ENCODE results near the gene PNPLA1.
"Not testable (repeated sequence)": the region's sequence is repeated elsewhere in the genome, so short reads cannot be mapped to it uniquely, and the experiment has no call there.

The PNPLA1 gene

DNA sequence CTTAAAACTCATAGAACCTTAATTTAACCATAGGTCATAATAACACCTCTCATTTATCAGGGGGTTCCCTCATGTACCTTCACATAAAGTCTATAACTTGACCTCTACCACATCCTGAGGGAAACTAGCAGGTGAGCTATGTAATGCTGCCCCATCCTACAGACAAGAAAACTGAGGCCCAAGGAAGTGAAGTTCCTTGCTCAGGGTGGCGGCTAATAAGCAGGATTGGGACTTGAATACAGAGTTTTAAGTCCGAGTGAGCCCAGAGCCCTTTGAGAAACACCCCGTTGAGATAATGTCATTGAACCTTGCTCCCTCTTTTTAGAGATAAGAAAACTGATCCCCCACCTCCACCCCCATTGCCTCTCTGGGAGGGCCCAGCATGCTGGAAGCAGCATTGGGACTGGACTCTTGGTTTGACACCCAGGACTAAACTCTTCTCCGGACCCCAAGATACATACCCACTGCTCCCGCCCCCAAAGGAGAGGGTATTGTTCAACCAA is 66.4 kb downstream of the PNPLA1 start:
- DNase-seq (ENCODE audit: low spot score) = no peak

DNA sequence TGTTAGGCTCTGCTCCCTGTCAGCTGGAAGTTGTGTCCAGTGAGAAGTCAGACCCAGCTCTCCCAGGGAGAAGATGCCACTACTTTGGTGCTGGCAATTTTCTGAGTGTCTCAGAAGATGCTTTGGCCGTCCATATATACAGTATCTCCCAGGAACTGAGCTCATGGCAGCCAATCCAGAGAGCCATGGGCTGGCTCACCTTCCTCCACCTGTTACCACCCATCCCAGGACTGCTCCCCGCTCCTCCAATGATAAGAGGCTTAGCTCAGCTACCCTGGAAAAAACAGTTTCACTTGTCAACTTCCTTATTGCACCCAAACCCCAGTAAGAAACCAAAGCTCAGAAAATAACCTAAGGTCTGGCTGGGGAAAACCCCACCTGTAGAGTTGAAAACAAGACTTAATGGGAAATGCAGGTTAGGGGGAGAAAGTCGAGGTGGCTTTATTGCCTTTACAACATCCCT is 67.0 kb downstream of the PNPLA1 start, which contains the start of gene BNIP5:
BNIP5 (minus strand) TSS at position 110 of the 463 bp plus-strand sequence. CDS start 6,198 bp downstream, outside the sequence.
- peak; percentile 32 for DNase-seq (ENCODE audit: low spot score)

DNA sequence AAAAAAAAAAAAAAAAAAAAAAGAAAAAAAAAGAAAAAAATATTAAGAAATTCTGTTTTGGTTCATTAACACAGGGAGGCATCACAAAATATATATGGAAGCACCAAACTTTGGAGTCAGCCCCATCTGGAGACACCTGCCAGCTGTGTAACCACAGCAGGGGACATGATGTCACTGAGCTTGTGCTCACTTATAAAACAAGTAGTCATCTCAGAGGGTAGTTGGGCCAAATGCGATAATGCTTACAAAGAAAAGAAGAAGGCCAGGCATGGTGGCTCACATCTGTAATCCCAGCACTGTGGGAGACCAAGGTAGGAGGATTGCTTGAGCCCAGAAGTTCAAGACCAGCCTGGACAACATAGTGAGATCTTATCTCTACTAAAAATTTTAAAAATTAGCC is 68.0 kb downstream of the PNPLA1 start:
- DNase-seq (ENCODE audit: low spot score) = no peak

DNA sequence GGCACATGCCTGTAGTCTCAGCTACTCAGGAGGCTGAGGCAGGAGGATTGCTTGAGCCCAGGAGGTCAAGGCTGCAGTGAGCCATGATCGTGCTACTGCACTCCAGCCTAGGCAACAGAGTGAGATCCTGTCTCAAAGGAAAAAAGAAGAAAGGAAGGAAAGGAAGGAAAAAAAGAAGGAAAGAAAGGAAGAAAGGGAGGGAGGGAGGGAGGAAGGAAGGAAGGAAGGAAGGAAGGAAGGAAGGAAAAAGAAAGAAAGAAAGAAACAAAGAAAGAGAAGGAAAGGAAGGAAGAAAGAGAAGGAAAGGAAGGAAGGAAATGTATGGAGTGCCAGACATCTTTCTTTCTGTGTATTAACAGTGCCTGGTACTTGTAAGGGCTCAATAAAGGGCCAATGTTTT is 68.4 kb downstream of the PNPLA1 start:
- DNase-seq (ENCODE audit: low spot score) = not testable (repeated sequence)

DNA sequence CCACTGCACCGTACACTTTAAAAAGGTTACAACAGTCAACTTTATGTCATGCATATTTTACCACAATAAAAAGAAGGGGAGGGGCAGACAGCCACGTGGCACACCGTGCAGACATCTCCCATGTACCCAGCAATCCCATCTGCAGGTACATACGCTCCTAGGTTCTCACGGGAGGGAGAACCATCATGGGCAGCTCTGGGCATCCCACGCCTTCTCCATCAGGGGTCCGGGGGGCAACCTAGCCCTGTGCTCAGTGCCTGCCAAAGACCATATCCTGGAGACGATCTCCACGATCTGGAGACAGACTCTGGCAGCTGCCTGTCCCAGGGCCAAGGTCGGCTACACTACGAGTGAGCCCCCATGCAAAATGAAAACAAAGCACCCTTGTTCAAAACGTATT is 69.3 kb downstream of the PNPLA1 start:
- DNase-seq (ENCODE audit: low spot score) = no peak

DNA sequence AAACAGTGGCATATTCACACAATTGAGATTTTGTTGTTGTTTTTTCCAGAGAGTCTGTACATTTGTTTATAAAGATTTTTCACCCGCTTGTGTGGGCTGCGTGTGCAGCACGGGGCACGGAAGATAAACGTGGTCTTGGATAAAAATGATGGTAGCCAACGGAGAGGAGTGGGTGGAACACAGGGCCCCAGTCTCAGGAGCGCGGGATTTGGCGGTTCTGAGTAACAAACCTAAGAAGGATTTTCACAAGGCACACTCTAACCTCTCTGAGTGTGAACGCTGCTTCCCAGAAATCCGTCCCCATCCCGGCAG is 70.4 kb downstream of the PNPLA1 start:
- DNase-seq (ENCODE audit: low spot score) = no peak

DNA sequence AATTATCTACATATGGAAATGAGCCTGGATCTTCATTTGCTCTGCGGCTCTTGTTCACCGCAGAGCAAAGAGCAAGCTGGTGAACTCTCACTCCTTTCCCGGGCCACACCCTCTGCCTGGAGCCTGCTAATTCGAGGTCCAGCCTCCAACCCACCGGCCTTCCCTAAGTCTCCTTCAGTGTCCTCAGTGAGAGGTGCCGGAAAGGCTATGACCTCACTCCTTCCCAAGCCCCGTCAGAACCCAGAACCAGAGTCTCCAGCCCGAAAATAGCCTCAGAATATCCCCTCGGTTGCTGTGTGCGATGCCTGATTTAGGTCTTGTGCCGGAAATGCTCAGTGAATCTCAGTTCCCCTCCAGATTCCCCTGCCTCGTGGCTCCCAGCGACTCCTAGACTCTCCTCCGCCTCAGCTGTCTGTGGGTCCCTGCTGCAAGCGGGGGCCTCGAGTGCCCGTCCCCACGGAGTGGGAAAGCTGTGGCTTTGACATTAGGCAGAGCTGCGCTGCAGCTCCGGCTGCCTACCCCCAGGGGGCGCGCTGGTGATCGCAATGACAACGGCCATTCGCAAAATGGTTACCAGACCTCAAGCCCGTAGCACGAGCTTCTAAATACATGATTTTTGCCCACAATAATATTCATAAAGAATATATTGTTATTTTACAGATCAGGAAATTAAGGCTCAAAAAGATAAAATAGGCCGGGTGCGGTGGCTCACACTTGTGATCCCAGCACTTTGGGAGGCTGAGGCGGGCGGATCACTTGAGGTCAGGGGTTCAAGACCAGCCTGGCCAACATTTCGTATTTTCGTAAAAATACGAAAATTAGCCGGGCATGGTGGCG is 71.0 kb downstream of the PNPLA1 start:
- DNase-seq (ENCODE audit: low spot score) = peak; percentile 63

DNA sequence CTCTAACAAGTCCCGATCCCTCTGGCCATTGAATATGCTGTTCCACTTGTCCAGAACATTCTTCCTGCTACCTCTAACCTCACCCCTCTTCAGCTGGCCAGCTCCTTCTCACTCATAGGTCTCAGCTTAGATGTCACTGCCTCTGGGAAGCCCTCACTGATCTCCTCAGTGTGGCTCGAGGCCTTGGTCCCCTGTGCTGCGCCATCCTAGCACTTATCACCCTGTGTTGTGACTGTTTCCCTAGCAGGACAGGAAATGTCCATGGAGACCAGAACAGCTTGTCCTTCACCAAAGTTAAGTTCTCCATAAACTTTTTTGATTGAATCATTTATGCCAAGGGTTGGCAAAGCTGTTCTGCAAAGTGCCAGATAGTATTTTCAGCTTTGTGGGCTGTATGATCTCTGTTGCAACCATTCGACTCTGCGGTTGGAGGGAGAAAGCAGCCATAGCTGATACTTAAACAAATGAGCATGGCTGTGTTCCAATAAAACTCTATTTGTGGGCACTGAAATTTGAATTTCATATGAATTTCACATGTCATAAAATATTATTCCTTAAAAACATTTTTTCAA is 73.3 kb downstream of the PNPLA1 start:
- no peak for DNase-seq (ENCODE audit: low spot score)

DNA sequence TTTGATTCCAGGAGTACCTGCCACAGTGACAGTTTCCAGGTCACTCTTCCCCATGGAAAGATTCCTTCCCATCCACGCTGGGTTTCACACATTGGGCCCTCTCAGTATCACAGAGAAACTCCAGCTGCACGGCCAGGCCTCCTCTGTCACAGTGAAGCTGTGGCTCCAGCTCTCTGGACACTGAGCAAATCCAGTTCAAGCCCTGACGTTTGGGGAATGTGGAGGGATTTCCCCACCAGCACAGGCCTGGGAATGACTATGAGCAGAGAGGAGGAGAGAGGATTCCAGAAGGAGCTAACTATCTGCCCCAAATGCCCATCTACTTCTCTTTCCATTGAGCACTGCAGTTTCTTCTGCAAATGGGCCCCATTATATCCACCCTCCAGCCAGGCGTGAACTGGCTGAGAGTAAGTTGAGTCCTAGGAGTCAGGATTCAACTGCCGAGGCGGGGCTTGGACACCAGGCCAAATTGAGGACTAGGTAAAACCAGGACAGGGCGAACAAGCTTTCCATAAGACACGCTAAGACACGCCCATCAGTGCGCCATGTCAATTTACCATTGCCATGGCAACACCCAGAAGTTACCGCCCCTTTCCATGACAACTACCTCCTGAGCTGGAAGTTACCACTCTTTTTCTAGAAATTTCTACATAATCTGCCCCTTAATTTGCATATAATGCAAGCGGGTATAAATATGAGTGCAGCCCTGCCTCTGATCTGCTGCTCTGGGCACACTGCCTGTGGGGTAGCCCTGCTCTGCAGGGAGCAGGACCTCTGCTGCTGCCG is 76.0 kb downstream of the PNPLA1 start:
- DNase-seq (ENCODE audit: low spot score) = no peak

DNA sequence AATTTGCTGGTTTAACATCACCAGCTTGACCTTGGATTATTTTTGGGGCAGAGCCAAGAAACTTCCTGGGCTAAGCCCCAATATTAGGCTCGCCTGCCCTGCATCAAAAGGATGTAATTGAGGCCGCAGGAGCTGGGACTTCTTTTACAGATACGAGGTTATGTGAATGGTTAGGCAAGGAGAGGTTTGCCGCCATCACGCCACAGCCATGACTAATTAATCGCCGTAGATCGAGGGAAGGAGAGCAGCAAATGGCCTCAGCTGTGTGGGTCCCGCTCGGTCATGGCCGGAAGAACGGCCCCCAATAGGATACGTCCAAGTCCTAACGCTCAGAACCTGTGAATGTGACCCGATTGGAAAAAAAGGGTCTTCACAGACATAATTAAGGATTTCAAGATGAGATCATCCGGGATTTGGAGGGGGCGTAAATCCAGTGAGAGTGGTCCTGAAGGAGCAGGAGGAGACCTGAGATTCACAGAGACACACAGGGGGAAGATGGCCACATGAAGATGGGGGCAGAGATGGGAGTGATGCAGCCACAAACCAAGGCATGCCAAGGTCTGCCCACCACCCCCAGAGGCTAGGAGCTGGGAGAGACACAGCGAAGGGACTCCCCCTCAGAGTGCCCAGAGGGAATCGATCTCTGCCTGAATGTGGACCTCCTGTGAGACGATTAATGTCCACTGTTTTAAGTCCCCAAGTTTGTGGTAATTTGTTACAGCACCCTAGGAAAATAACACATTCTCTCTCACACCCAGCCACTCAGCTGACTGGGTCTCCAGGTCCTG is 76.8 kb downstream of the PNPLA1 start:
- DNase-seq (ENCODE audit: low spot score) = no peak

DNA sequence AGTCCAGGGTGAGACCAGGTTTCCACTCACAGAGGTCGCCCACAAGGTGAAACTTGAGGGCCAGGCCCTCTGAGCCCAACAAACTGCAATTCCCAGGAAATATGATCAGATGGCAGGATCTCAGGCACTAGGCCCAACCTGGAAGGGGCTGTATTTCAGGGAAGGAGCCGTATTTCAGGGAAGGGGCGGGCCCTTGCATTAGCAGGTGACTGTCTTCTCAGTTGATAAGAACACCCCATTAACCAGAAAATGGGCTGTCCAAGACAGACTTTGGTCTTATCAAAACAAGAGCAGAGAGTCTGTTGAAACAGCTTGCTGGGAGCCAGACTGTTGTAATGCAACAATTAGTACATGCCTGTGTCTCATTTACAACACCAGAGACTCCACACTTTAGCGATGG is 77.8 kb downstream of the PNPLA1 start:
- no peak for DNase-seq (ENCODE audit: low spot score)

DNA sequence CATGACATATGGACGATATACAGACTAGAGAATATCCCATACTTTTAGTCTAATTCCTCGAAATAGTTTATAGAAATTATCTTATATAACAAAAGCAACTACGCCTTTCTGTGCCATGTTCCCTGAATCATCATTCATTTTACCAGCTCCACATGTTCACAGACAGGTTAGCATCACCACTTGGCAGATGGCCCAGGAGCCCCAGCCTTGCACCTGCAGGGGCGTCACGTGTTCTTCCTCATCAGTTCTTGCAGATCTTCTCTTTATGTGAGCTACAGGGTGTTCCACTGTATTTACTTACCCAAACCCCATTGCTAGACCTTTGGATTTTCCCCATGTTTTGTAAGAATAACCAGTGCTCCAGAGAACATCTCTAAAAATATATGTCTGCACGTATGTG is 79.4 kb downstream of the PNPLA1 start:
- DNase-seq (ENCODE audit: low spot score) = peak; percentile 35

DNA sequence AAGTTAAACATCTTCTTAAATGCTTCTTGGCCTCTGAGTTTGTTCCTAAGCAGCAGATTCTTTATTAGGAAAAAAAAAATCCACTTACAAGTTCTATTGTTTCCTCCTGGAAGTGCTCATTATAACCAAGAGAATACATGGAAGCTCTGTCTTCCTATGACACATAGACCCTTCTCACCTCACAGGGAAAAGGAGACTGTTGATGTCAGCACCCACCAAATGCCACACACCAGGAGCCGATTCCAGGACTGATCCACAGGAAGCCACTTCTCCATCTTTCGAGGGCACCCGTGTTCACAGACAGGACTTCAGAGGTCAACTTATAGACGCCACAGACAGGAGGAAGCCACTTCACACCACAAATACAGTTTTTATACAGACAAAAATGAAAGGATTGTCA is 80.2 kb downstream of the PNPLA1 start:
- DNase-seq (ENCODE audit: low spot score) = peak; percentile 19

DNA sequence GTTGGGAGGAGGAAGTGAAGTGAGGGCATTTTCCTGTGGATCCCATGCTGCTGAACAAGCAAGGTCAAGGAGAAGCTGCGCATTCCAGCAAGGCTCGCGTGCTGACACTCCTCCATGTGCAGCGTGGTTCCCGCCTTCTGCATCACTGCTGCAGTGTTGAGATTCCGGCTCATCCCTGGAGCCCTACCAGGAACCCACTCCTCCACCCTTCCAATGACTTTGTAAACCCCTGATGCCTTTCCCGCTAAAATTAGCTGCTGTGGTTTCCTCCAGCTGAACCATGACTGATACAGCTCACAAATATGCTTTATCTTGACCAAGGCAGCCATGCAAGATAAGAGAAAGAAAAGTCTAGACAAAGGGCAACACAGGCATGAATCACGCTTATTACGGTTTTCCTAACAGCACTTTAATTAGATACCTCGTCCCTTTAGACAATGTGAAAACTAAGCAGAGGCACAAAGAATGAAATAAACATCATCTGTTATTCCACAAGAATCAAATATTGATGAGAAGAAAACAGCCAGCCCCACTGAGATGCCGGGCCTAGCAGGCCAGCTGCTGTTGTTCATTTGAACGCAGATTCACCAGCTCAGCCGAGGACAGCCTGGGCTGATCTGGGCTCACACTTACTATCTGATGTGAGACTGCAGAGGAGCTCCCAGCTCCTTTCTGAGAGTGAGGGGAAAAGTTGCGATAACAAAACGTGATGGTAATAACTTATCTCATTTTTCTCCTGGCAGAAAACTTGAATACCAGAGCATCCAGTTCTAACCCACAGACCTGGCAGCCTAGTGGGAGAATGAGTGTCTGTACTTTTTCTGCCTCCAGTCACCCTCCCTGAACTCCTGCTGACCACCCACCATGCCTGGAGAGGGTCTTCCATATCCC is 81.1 kb downstream of the PNPLA1 start:
- peak; percentile 88 for DNase-seq (ENCODE audit: low spot score)

DNA sequence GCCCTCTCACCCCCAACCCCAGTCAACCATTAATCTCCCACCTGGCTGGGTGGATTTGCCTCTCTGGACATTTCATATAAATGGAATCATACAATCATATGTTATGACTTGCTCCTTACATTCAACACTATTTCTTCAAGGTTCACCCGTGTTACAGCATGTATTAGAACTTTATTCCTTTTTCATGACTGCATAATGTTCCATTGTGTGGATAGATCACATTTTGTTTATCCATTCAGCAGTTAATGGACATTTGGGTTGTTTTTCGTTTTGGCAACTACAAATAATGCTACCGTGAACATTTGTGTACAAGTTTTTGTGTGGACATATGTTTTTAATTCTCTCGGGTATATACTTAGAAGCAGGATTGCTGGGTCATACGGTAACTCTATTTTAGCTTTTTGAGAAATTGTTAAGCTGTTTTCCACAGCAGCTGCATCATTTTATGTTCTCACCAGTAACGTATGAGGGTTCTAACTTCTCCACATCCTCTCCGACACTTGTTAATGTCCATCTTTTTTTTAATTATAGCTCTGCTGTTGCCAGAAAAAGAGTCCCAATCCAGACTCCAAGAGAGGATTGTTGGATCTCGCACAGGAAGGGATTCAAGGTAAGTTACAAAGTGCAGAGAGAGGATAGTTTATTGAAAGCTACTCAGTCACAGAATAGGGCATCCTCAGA is 82.8 kb downstream of the PNPLA1 start:
- no peak for DNase-seq (ENCODE audit: low spot score)

DNA sequence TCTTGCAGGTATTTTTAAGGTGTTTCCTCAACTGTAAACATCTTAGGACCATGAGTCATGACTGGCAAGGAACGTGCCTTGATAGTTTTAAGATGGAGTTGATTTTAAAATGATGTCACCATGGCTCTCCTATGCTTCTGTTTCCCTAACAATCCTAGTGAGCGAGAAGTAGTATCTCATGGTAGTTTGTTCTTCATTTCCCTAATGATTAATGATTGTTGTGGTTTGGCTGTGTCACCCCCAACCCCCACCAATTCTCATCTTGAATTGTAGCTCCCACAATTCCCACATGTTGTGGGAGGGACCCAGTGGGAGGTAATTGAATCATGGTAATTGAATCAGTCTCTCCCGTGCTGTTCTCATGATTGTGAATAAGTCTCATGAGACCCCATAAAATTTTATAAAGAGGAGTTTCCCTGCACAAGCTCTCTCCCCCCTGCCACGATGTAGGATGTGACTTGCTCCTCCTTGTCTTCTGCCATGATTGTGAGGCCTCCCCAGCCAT is 83.6 kb downstream of the PNPLA1 start:
- peak; percentile 92 for DNase-seq (ENCODE audit: low spot score)

DNA sequence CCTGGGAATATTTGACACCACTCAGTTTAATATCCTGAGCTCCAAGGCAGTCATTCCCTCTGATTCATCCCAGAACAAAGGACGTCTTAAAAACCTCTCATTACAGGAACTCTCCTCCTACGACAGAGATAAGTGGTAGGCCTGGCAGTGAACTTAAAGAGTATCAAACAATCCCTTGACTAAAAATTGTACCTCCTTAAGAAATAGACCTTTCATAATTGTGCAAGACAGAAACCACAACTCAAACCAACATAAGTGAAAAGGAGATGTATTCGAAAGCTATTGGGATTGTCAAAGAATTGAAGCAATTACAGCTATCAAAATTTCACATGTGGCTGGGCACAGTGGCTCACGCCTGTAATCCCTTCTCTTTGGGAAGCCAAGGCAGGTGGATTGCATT is 86.0 kb downstream of the PNPLA1 start:
- no peak for DNase-seq (ENCODE audit: low spot score)

DNA sequence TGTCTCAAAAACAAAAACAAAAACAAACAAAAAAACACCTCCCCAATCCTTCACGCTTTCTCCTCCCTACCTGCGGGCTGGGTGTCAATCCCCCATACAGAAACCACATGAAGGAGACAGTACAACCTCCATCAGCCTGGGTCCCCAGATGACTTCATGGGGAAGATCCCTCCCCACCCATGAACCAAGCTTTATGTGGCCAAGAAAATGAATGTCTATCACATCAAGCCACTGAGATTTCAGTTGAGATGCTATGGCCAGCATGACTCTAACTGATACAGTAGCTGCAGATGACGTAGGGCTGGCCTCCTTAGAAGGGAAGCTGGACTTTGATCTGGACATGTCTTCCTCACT is 88.0 kb downstream of the PNPLA1 start:
- no peak for DNase-seq (ENCODE audit: low spot score)
